NCI-H748 treated with DMSO at 0.1 percent for 48 hours (cell line): Measurements from ENCODE around the gene TFRC.
"Not testable (repeated sequence)": the region's sequence is repeated elsewhere in the genome, so short reads cannot be mapped to it uniquely, and the experiment has no call there.

Experiments
- DNase-seq: peaks from one replicate; lab custom pipeline; 2025; lab: John Stamatoyannopoulos, UW

TFRC gene

GRCh38 chr3:196004359-196005052 lies 77.4 kb downstream of the TFRC start:
- DNase-seq = not testable (repeated sequence)

GRCh38 chr3:196003611-196004010 lies 78.3 kb downstream of the TFRC start:
- DNase-seq = no peak

- DNase-seq = not testable (repeated sequence)
Observed at GRCh38 chr3:196002721-196003120, 79.2 kb downstream of the TFRC start.

- not testable (repeated sequence) for DNase-seq
Observed at GRCh38 chr3:196001240-196001639, 80.7 kb downstream of the TFRC start.

- not testable (repeated sequence) for DNase-seq
Observed at GRCh38 chr3:196000360-196000950, 81.4 kb downstream of the TFRC start.

GRCh38 chr3:195999896-196000295 lies 82.0 kb downstream of the TFRC start:
- DNase-seq = no peak
